AG04449 (cell line): ENCODE measurements around the gene SLC1A5.

Experiments
- CTCF ChIA-PET: fragments of 350-600 bp; formaldehyde crosslinking; extraction: SDS; loops from one replicate; lab custom pipeline; 2021; ENCODE audit warnings: antibody characterized with exemption; lab: Yijun Ruan, JAX
- POLR2A ChIA-PET: fragments of 400-600, 350-600 bp; formaldehyde crosslinking; extraction: SDS; loops from one replicate; lab custom pipeline; 2020; ENCODE audit warnings: antibody characterized with exemption, inconsistent platforms; lab: Yijun Ruan, JAX
- DNase-seq: peaks from one replicate; pipeline ENCODE4 v3.0.0-alpha.2; 2010; ENCODE audit warnings: low read depth, low spot score
- H3K4me3 ChIP-seq: 2 replicates; pipeline ENCODE4 v1.5.1; 2011; ENCODE audit warnings: low read depth, mild to moderate bottlenecking, control low read depth, low read length
- CTCF ChIP-seq: IDR thresholded peaks from one replicate; pipeline ENCODE4 v1.5.1; 2011; ENCODE audit warnings: mild to moderate bottlenecking, moderate library complexity, low read length, control low read depth, inconsistent platforms; ENCODE audit not compliant: insufficient read depth; ENCODE audit errors: missing control alignments

Gene SLC1A5

DNA sequence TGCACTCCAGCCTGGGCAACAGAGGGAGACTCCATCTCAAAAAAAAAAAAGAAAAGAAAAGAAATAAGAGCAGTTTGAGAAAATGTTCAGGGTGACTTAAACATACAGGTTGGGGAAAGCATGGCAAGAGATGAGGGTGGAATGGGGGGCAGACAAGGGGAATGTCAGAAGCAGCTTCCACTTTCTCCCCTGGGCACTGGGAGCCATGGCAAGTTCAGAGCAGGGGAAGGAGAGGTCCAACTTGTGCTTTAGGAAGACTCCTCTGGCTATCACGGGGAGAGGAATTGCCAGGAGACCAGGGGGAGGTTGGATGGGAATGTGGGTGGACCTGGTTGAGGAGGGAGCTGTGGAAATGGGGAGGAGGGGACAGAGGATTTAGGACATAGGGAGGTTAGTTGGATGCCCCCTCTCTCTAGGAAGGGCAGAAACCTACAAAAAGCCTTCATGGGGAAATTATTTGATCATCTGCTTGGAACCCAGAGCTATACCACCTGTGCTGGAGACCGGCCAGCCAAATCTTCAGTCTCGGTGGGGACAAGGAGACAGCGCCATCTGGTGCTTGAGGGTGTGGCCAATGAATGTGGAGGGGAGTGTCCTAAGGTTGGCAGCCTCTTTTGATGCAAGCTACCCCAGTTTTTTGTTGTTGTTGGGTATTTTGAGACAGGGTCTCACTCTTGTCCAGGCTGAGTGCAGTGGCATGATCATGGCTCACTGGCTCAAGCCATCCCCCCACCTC lies 34.8 kb downstream of the SLC1A5 start:
- peak; percentile 42 for TF ChIP-seq CTCF
- ChIA-PET CTCF (interaction anchor here (0.7 to 12.3 kb wide), 14 partner anchors 9 to 225 kb away, joined by 3 to 278 read pairs (median 3); partner anchors contain the start of gene FKRP), POLR2A (interaction anchor here (0.7 kb wide), 1 partner anchor 33 kb away, joined by 3 read pairs; no protein-coding TSS in a partner anchor)
- no peak for DNase-seq
- H3K4me3 ChIP-seq: no peak overlapping the region

GRCh38 chr19:46748325-46749109 lies 39.9 kb downstream of the SLC1A5 start:
- ChIA-PET CTCF (interaction anchor here (0.7 to 12.3 kb wide), 25 partner anchors 8 to 227 kb away, joined by 3 to 278 read pairs (median 4); partner anchors contain the start of gene AP2S1), POLR2A (no interaction called here)
- no peak overlapping the region for H3K4me3 ChIP-seq
- DNase-seq: no peak
- TF ChIP-seq CTCF: peak; percentile 68

DNA sequence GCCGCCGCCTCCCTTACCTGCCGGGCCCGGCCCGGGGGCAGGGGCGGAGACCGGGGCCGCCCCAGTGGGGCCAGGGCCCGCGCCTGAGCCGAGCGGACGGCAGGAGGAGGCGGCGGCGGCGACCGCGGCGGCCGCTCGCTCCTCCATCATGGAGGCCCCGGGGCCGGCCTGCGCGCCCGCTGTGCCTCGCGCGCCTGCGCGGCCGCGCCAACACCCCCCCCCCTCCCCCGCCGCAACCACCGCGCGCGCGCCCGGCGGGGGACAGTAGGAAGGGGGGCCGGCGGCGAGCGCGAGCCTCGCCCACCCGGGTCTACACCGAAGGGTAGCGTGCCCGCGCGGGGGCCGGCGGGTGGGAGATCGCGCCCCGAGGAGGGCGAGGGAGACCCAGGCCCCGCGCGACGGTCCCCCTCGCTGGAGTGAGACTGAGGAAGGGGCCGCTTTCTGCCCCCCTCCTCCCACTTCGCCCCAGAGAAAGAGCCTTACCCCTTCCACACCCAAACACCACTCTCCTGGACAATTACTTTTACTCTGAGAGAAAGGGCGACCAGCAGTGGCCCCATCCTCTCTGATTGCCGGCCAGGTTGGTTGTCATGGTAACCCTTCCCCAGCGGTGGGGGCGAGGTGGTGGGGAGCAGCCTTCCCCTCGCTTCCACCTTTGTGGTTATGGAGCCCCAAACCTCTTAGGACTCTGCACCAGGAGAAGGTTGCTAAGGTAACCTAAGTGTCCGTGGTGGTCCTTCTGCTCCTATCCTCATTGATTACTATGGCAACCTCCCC lies 41.9 kb downstream of the SLC1A5 start, which contains the start of gene STRN4:
Gene STRN4 (minus strand): TSS at position 170 of the 777 bp plus-strand sequence. CDS start 20 bp downstream, at position 150.
- ChIA-PET POLR2A (no interaction called here), CTCF (interaction anchor here (0.6 to 12.3 kb wide), 5 partner anchors 9 to 133 kb away, joined by 3 to 278 read pairs (median 24); no protein-coding TSS in a partner anchor)
- DNase-seq: no peak
- TF ChIP-seq CTCF: no peak
- H3K4me3 ChIP-seq: peak within 1 kb of the TSS; percentile 91

- CTCF ChIA-PET: interaction anchor here (1.1 to 9.4 kb wide), 7 partner anchors 9 to 131 kb away, joined by 3 to 138 read pairs (median 5); no protein-coding TSS in a partner anchor
- DNase-seq: no peak
Observed at GRCh38 chr19:46745521-46746280, 42.7 kb downstream of the SLC1A5 start, which contains the start of gene FKRP. TSS of gene FKRP (plus strand) at chr19:46746057. CDS start at chr19:46755451, 9,394 bp downstream.

More at GRCh38 chr19:46745521-46746280, 42.7 kb downstream of the SLC1A5 start, which contains the start of gene FKRP:
- TF ChIP-seq CTCF: no peak
- POLR2A ChIA-PET: interaction anchor here (1.6 kb wide), 1 partner anchor 15 kb away, joined by 3 read pairs; no protein-coding TSS in a partner anchor
- peak within 1 kb of the TSS; percentile 91 for H3K4me3 ChIP-seq
